H1 (cell line): ENCODE measurements around the gene SUGP2. TPM values are rescaled to one million over a fixed set of nuclear protein-coding genes. Genes with fewer than 3 reads are reported as not detected.

ENCODE experiments used
- CTCF ChIA-PET: fragments of 300-600 bp; sonication (Branson Sonifier 250); formaldehyde crosslinking; loops from one replicate; lab custom pipeline; 2021; ENCODE audit not compliant: partially characterized antibody; lab: Charles Lee
- POLR2A ChIA-PET: fragments of 300-600 bp; sonication (Branson Sonifier 250); formaldehyde crosslinking; loops from one replicate; lab custom pipeline; 2021; ENCODE audit warnings: inconsistent platforms; ENCODE audit not compliant: partially characterized antibody; lab: Charles Lee
- DNase-seq, 2 experiments: peaks; one replicate each; pipeline versions ENCODE4 v3.0.0 to v3.0.0-alpha.2; 2010 to 2022; ENCODE audit warnings: low spot score in 2 of 2, low read depth in 1 of 2, mixed read lengths in 1 of 2
- FAIRE-seq: peaks from 2 replicates; lab custom pipeline; 2011; peaks lifted over from hg19 to GRCh38; lab: Jason Lieb, UNC
- H2AFZ ChIP-seq: 2 replicates; pipeline ENCODE4 v1.8.1; 2012; ENCODE audit warnings: low read length, inconsistent platforms
- H2AK5ac ChIP-seq: 2 replicates; pipeline ENCODE4 v1.6.1; 2013; ENCODE audit warnings: low read depth, low read length
- H2BK120ac ChIP-seq: replicated peaks from 2 replicates; pipeline ENCODE3; 2013; ENCODE audit warnings: low read depth, low read length, inconsistent platforms
- H2BK12ac ChIP-seq: 2 replicates; pipeline ENCODE4 v1.6.1; 2013; ENCODE audit warnings: low read depth, low read length
- H2BK15ac ChIP-seq: 2 replicates; pipeline ENCODE4 v1.6.1; 2013; ENCODE audit warnings: low read length
- H2BK20ac ChIP-seq: 2 replicates; pipeline ENCODE4 v1.6.1; 2013; ENCODE audit warnings: low read length
- H2BK5ac ChIP-seq: 2 replicates; pipeline ENCODE4 v1.6.1; 2013; ENCODE audit warnings: low read depth, low read length
- H3K14ac ChIP-seq: 2 replicates; pipeline ENCODE4 v1.6.1; 2013; ENCODE audit warnings: inconsistent platforms; ENCODE audit not compliant: insufficient read length
- H3K18ac ChIP-seq: 2 replicates; pipeline ENCODE4 v1.6.1; 2013; ENCODE audit warnings: low read length; ENCODE audit errors: extremely low read depth
- H3K23ac ChIP-seq: 2 replicates; pipeline ENCODE4 v1.6.1; 2013; ENCODE audit warnings: inconsistent platforms; ENCODE audit not compliant: insufficient read length
- H3K23me2 ChIP-seq: 2 replicates; pipeline ENCODE4 v1.6.1; 2013; ENCODE audit warnings: low read depth, low read length
- H3K27ac ChIP-seq: 2 replicates; pipeline ENCODE4 v1.6.1; 2011; ENCODE audit warnings: low read depth, low read length, inconsistent platforms
- H3K27me3 ChIP-seq, 4 experiments: replicated peaks in 1 of 4; 1 replicate in 1 of 4; 2 replicates in 3 of 4; pipeline versions ENCODE4 v1.6.1 to v1.8.1; 2011 to 2013; ENCODE audit warnings: low read length in 3 of 4, mild to moderate bottlenecking in 3 of 4, inconsistent platforms in 2 of 4, mixed read lengths in 2 of 4, moderate library complexity in 1 of 4; ENCODE audit not compliant: control insufficient read depth in 3 of 4, insufficient read depth in 3 of 4; ENCODE audit errors: extremely low read depth in 1 of 4
- H3K36me3 ChIP-seq, 4 experiments: 2 replicates each; pipeline versions ENCODE4 v1.6.1 to v1.8.1; 2011 to 2013; ENCODE audit warnings: mild to moderate bottlenecking in 4 of 4, low read length in 3 of 4, moderate library complexity in 2 of 4, control low read depth in 1 of 4, inconsistent platforms in 1 of 4; ENCODE audit not compliant: insufficient read depth in 4 of 4, control insufficient read depth in 2 of 4
- H3K4ac ChIP-seq: replicated peaks from 2 replicates; pipeline ENCODE3; 2013; ENCODE audit warnings: low read length, low read depth, mixed read lengths, inconsistent platforms; ENCODE audit not compliant: insufficient read length
- H3K4me1 ChIP-seq, 4 experiments: replicated peaks in 1 of 4; 1 replicate in 1 of 4; 2 replicates in 3 of 4; pipeline versions ENCODE4 v1.6.1 to v1.8.1; 2011 to 2013; ENCODE audit warnings: low read length in 3 of 4, inconsistent platforms in 2 of 4, mixed read lengths in 1 of 4; ENCODE audit not compliant: insufficient read depth in 4 of 4, control insufficient read depth in 3 of 4
- H3K4me2 ChIP-seq, 2 experiments: 2 replicates each; pipeline versions ENCODE4 v1.6.1 to v1.8.1; 2011 to 2013; ENCODE audit warnings: low read depth in 2 of 2, low read length in 2 of 2, control low read depth in 1 of 2, inconsistent platforms in 1 of 2, mild to moderate bottlenecking in 1 of 2; ENCODE audit not compliant: insufficient read depth in 1 of 2
- H3K4me3 ChIP-seq, 4 experiments: fragments of 200-600, 300-600 bp in 1 of 4; sonication (generic), shearing (Covaris generic), sonication (Bioruptor Twin) in 1 of 4; 2 replicates each; pipeline versions ENCODE4 v1.5.1 to v1.8.1; 2011 to 2016; ENCODE audit warnings: low read length in 4 of 4, low read depth in 3 of 4, control low read depth in 2 of 4, inconsistent platforms in 2 of 4, mild to moderate bottlenecking in 2 of 4, mixed read lengths in 1 of 4, moderate library complexity in 1 of 4; ENCODE audit not compliant: insufficient read depth in 2 of 4; ENCODE audit errors: extremely low read depth in 1 of 4
- H3K56ac ChIP-seq: replicated peaks from 2 replicates; pipeline ENCODE3; 2013; ENCODE audit warnings: low read depth, mild to moderate bottlenecking, mixed read lengths, low read length, inconsistent platforms; ENCODE audit not compliant: insufficient read length
- H3K79me1 ChIP-seq: 2 replicates; pipeline ENCODE4 v1.6.1; 2013; ENCODE audit warnings: low read depth, low read length, control low read depth
- H3K79me2 ChIP-seq, 2 experiments: 2 replicates each; pipeline versions ENCODE4 v1.6.1 to v1.8.1; 2012 to 2013; ENCODE audit warnings: low read length in 2 of 2, mild to moderate bottlenecking in 2 of 2, inconsistent platforms in 1 of 2; ENCODE audit not compliant: insufficient read depth in 2 of 2, control insufficient read depth in 1 of 2
- H3K9ac ChIP-seq, 4 experiments: replicated peaks in 1 of 4; 1 replicate in 1 of 4; 2 replicates in 3 of 4; pipeline versions ENCODE4 v1.6.1 to v1.8.1; 2011 to 2013; ENCODE audit warnings: low read depth in 3 of 4, low read length in 3 of 4, control low read depth in 2 of 4, mild to moderate bottlenecking in 2 of 4, moderate library complexity in 2 of 4, inconsistent platforms in 1 of 4; ENCODE audit errors: extremely low read depth in 1 of 4
- H3K9me3 ChIP-seq, 2 experiments: 2 replicates each; pipeline versions ENCODE4 v1.6.1 to v1.8.1; 2012 to 2013; ENCODE audit warnings: mild to moderate bottlenecking in 2 of 2, moderate library complexity in 2 of 2, control low read depth in 1 of 2, inconsistent platforms in 1 of 2, low read depth in 1 of 2, low read length in 1 of 2, mixed read lengths in 1 of 2; ENCODE audit not compliant: insufficient read depth in 2 of 2
- H4K20me1 ChIP-seq, 2 experiments: replicated peaks in 1 of 2; 2 replicates each; pipeline versions ENCODE3 to v1.8.1; 2011 to 2013; ENCODE audit warnings: inconsistent platforms in 2 of 2, low read length in 2 of 2, mild to moderate bottlenecking in 1 of 2; ENCODE audit not compliant: insufficient read depth in 2 of 2, control insufficient read depth in 1 of 2
- H4K5ac ChIP-seq: 2 replicates; pipeline ENCODE4 v1.6.1; 2013; ENCODE audit warnings: low read length, low read depth, mixed read lengths, inconsistent platforms; ENCODE audit not compliant: insufficient read length
- H4K8ac ChIP-seq: 2 replicates; pipeline ENCODE4 v1.8.0; 2013; ENCODE audit warnings: mild to moderate bottlenecking, moderate library complexity, low read length, inconsistent platforms; ENCODE audit not compliant: insufficient read depth; ENCODE audit errors: extremely low read depth
- H4K91ac ChIP-seq: replicated peaks from 2 replicates; pipeline ENCODE3; 2013; ENCODE audit warnings: low read length, mixed read lengths, inconsistent platforms; ENCODE audit not compliant: insufficient read length
- BACH1 ChIP-seq: IDR thresholded peaks from 2 replicates; pipeline ENCODE4 v1.6.1; 2012; ENCODE audit warnings: low read length, improper control_type of control experiment
- BCL11A ChIP-seq, 2 experiments: IDR thresholded peaks; one replicate each; pipeline ENCODE4 v1.6.1; 2011; ENCODE audit warnings: low read depth in 2 of 2, low read length in 2 of 2, mild to moderate bottlenecking in 2 of 2
- CREB1 ChIP-seq: IDR thresholded peaks from 2 replicates; pipeline ENCODE4 v1.6.1; 2012; ENCODE audit warnings: inconsistent platforms
- CTBP2 ChIP-seq: IDR thresholded peaks from 2 replicates; pipeline ENCODE4 v1.7.0; 2011; ENCODE audit warnings: borderline replicate concordance, mild to moderate bottlenecking, moderate library complexity, mixed read lengths, low read length; ENCODE audit not compliant: insufficient read depth, insufficient read length
- GABPA ChIP-seq: IDR thresholded peaks from 2 replicates; pipeline ENCODE4 v1.6.1; 2011; ENCODE audit warnings: mild to moderate bottlenecking, low read length, moderate library complexity, borderline replicate concordance; ENCODE audit not compliant: insufficient read depth
- GTF2F1 ChIP-seq: IDR thresholded peaks from 2 replicates; pipeline ENCODE4 v1.6.1; 2012; ENCODE audit warnings: low read depth, low read length, improper control_type of control experiment, borderline replicate concordance
- JUND ChIP-seq: IDR thresholded peaks from 2 replicates; pipeline ENCODE4 v1.6.1; 2011; ENCODE audit warnings: mild to moderate bottlenecking, improper control_type of control experiment, low read length
- KDM5A ChIP-seq: fragments of 200-600 bp; IDR thresholded peaks from 2 replicates; pipeline ENCODE4 v1.7.1; 2012; ENCODE audit warnings: mild to moderate bottlenecking, low read length, inconsistent platforms, mixed read lengths
- PHF8 ChIP-seq: fragments of 200-600 bp; sonication (generic); conservative IDR thresholded peaks from 2 replicates; pipeline ENCODE4 v1.7.1; 2012; ENCODE audit warnings: low read depth, mild to moderate bottlenecking, inconsistent platforms, low read length, moderate library complexity
- POLR2AphosphoS5 ChIP-seq: IDR thresholded peaks from 2 replicates; pipeline ENCODE4 v1.6.1; 2011; ENCODE audit warnings: low read depth, low read length
- RXRA ChIP-seq: IDR thresholded peaks from 2 replicates; pipeline ENCODE4 v1.6.1; 2011; ENCODE audit warnings: low read depth, mild to moderate bottlenecking, low read length, moderate library complexity; ENCODE audit not compliant: insufficient read depth
- SP2 ChIP-seq: IDR thresholded peaks from 2 replicates; pipeline ENCODE4 v1.6.1; 2012; ENCODE audit warnings: mild to moderate bottlenecking, low read length, inconsistent platforms
- SP4 ChIP-seq: IDR thresholded peaks from 2 replicates; pipeline ENCODE4 v1.6.1; 2012; ENCODE audit warnings: low read length, inconsistent platforms
- YY1 ChIP-seq: IDR thresholded peaks from 2 replicates; pipeline ENCODE4 v1.6.1; 2011; ENCODE audit warnings: low read depth, mild to moderate bottlenecking, low read length
- ZNF274 ChIP-seq: IDR thresholded peaks from 2 replicates; pipeline ENCODE4 v1.7.0; 2012; ENCODE audit warnings: low read length, borderline replicate concordance; ENCODE audit errors: extremely low read depth
- WGBS, 2 experiments: shearing (Covaris generic) in 1 of 2; methylation state at CpG; one replicate each; pipeline versions ENCODE4 v1.1.6 to v1.1.7; 2013 to 2015; ENCODE audit warnings: low lambda C conversion rate in 2 of 2, mixed read lengths in 2 of 2, inconsistent platforms in 1 of 2, low coverage in 1 of 2, missing lambda C conversion rate in 1 of 2; ENCODE audit not compliant: insufficient replicate concordance in 2 of 2, insufficient coverage in 1 of 2, insufficient read length in 1 of 2; ENCODE audit errors: extremely low coverage in 1 of 2, missing lambda C conversion rate in 1 of 2; 5-methylcytosine and 5-hydroxymethylcytosine counted together
- polyA plus RNA-seq, 7 experiments: library from polyadenylated mRNA; depleted of rRNA in 3 of 7; stranded (reverse) in 5 of 7; unstranded in 2 of 7; fragments of >200 nt in 5 of 7; fragments of 200-250 nt in 2 of 7; gene quantifications; 1 replicate in 5 of 7; 2 replicates in 1 of 7; 4 replicates in 1 of 7; pipeline versions ENCODE4 v1.2.1 to v1.2.3, GENCODE V29; 2011 to 2013; ENCODE audit warnings: missing spikeins in 2 of 7, mixed read lengths in 2 of 7
- total RNA-seq: library from RNA; stranded (reverse); fragmentation: NEBNext Ultra II Directional; extraction: Animal tissue kit (Norgen Biotek cat#: 25700); gene quantifications from 2 replicates; pipeline ENCODE4 v1.2.1, GENCODE V29; 2021

SUGP2 gene
- total and polyA plus RNA-seq, 2 of the 8 experiments (the other 6 are each of a cell fraction or from before 2014, with no cell fraction given), result 57.7 to 114 TPM

GRCh38 chr19:18966307-18966706, 67.0 kb downstream of the SUGP2 start:
- Histone ChIP-seq H2BK20ac (no peak overlapping the region), H3K23me2 (no peaks in the 10 kb centered on the region; the same call in 1 of the 2 replicates), H3K27me3 (no peaks in the 10 kb centered on the region), H3K23ac (no peak overlapping the region), H3K14ac (no peak overlapping the region), H4K91ac (no peak overlapping the region), H2AFZ (peak overlapping the region; percentile 83), H4K8ac (no peak overlapping the region), H3K4me3 (no peak overlapping the region), H3K9me3 (no peaks in the 10 kb centered on the region), H3K4me2 (no peak overlapping the region), H2BK5ac (no peak overlapping the region), H2AK5ac (no peak overlapping the region), H3K27ac (no peak overlapping the region), H3K18ac (no peak overlapping the region), H3K56ac (no peak overlapping the region), H3K79me2 (no peaks in the 10 kb centered on the region), H3K36me3 (no peaks in the 10 kb centered on the region), H3K4ac (no peak overlapping the region), H4K20me1 (no peaks in the 10 kb centered on the region), H2BK12ac (no peak overlapping the region), H2BK15ac (0 out of 2 replicates have a peak overlapping the region, but pooled peaks have one; percentile 25), H4K5ac (no peak overlapping the region), H2BK120ac (no peak overlapping the region), H3K4me1 (peaks cover 0 to 5% (median 2%) of the 10 kb centered on the region in 4 experiments; a peak in 3 of 7 replicates), H3K9ac (no peak overlapping the region), H3K79me1 (no peaks in the 10 kb centered on the region)
- ChIA-PET POLR2A (interaction anchor here (0.6 to 2.8 kb wide), 7 partner anchors 10 to 73 kb away, joined by 3 to 10 read pairs (median 4); no protein-coding TSS in a partner anchor), CTCF (interaction anchor here (0.6 to 2.0 kb wide), 3 partner anchors 17 to 22 kb away, joined by 3 to 8 read pairs (median 4); no protein-coding TSS in a partner anchor)
- WGBS, 2 experiments, result 50% methylated on average over 4 of the region's 4 CpGs; no CpG with 5 or more reads in 1 of the 2 experiments
- FAIRE-seq (no peak), DNase-seq (no peak)
- TF ChIP-seq PHF8 (no peak), YY1 (no peak), CTBP2 (no peak), CREB1 (no peak), RXRA (no peak), GTF2F1 (no peak), JUND (no peak), GABPA (no peak), ZNF274 (no peak), SP4 (no peak), POLR2AphosphoS5 (no peak), KDM5A (no peak), SP2 (no peak), BCL11A (IDR thresholded peaks at IDR 0.05; ENCODE audit: low read depth in 2 of 2, low read length in 2 of 2) (no peak), BACH1 (no peak)
